HuH-7 (cell line): ENCODE results near the gene FBLIM1.
"Not testable (repeated sequence)": the region's sequence is repeated elsewhere in the genome, so short reads cannot be mapped to it uniquely, and the experiment has no call there.

ENCODE experiments used
- DNase-seq: peaks from one replicate; pipeline ENCODE4 v3.0.0; 2011; ENCODE audit warnings: low spot score

Gene FBLIM1

DNA sequence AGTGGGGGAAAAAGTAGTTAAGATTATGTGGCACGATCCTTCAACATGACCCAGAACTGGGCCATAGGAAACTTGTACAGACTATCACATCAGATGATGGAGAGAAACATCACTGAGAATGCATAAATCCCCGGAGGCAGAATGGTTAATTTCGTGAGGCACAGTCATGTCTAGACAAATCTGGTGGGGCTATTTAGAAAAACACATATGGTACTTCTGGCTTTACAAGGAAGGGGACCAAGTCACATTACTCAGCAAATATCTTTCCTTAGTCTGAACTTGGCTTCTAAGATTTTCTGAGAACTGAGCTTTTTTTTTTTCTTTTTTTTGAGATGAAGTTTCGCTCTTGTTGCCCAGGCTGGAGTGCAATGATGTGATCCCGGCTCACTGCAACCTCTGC is 58.1 kb downstream of the FBLIM1 start:
- DNase-seq = no peak

- DNase-seq = no peak
Observed at GRCh38 chr1:15820478-15820877, 61.9 kb downstream of the FBLIM1 start.

DNA sequence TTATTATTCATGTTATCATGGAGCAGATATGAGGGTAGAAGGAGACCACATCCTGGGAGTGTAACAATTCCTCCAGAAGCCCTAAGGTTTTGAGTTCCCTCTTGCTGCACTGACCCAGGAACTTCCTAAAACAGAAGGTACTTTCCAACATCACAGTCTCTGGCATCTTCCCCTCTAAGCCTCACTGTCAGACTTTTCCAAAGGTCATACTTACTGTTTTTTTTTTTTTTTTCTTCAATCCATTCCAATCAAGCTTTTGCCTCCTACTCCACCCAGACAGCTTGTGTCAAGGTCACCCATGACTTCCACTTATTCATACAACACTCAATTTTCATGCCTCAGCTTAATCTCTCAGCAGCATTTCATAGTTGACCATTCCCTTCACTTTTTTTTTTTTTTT is 67.2 kb downstream of the FBLIM1 start:
- DNase-seq = no peak

GRCh38 chr1:15826810-15827507 is 68.4 kb downstream of the FBLIM1 start:
- DNase-seq = no peak

GRCh38 chr1:15827567-15827966 is 69.0 kb downstream of the FBLIM1 start:
- not testable (repeated sequence) for DNase-seq

DNA sequence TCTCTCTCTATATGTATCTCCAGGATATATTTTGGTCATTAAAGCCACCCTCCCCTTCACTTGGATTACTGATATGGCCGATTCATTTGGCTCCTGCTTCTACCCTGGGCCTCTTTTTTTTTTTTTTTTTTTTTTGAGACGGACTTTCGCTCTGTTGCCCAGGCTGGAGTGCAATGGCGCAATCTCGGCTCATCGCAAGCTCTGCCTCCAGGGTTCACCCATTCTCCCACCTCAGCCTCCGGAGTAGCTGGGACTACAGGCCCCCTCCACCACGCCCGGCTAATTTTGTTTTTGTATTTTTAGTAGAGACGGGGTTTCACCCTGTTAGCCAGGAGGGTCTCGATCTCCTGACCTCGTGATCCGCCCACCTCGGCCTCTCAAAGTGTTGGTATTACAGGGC is 70.3 kb downstream of the FBLIM1 start:
- DNase-seq = not testable (repeated sequence)

DNA sequence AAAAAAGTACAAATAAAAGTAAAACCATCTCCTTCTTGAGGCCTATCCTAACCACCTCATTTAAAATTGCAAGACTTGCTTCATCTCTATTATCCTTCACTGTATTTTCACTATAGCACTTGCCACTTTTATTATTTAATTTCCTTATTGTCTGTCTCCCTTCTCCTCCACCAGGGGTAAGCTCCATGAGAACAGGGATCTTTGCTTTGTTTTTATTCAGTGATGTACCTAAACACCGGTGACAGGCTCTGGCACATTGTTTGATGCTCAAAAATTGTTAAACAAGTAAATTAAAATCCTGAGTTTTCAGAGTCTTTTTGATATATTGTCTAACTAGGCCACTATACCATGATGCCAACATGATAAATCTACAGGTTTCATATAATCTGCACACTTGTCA is 71.7 kb downstream of the FBLIM1 start:
- no peak for DNase-seq

DNA sequence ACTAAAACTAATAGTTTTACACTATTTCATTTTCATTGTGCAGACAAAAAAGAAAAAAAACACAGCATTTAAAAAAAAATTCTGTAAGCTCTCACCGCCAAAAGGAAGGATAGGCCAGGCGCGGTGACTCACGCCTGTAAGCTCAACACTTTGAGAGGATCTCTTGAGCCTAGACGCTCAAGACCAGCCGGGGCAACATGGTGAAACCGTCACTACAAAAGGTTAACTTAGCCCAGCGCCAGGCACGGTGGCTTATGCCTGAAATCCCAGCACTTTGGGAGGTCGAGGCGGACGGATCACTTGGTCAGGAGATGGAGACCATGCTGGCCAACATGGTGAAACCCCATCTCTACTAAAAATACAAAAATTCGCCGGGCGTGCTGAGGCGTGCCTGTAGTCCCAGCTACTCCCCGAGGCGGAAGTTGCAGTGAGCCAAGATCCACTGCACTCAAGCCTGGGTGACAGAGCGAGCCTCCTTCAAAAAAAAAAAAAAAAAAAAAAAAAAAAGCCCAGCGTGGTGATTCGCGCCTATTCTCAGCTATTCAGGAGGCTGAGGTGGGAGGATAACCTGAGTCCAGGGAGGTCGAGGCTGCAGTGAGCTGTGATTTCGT is 74.6 kb downstream of the FBLIM1 start:
- DNase-seq = no peak

DNA sequence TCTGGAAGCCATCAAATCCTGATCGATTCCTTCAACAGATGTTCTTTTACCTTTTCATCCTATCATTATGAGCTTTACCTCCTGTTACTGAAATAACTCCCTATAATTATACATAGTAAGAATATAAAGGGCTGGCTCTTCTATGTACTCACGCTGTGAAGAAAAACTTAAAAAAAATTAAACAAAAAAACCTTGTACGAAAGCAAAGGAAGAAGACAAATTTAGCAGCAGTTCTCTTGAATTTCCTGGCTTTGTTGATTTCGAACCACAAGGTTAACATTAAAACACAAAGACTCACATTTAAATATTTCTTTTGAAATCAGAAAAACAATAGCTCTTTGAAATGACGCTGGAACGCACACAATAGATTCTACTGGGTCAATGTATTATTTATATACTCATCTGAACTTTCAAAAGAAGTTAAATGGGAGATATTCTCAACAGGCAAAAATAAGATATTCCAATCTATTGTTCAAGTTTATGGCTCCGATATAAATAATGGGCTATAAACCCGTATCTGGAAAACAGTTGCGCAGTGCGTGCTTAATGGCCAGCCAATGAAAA is 75.3 kb downstream of the FBLIM1 start:
- no peak for DNase-seq

DNA sequence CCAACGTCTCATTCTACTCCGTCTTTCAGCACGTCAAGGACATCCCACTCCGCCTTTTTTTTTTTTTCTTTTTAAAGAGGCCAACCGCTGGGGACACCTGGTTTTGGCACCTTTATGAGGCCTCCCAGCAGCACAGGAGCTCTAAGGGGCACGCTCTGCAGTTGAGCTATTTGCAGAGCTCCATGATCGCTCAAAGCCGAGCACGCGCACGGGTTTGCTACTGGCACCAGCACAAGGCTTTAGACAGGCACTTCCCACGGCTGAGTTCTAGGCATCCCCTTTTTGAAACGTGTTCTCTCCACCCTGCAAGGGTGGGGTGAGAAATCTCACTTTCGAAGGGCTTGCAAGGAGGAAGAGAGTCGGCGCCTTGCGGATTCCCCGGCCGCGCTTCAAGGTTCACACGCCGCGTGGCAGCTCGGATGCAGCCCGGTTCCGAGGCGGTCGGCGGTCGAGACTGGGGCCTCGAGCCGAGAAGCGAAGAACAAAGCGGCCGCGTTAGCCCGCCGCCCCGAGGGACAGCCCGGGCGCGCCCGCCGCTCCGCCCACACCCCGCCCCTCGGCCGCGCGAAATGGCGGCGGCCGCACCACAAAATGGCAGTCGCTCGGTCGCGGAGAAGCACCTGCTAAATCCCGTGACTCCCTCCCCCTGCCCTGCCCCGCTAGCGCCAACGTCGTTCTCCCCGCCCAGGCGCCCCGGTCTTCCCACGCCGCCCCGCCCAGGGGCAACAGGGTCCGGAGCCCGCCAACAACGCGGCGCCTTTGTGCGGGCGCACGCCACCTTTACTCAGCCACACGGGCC is 76.0 kb downstream of the FBLIM1 start:
- peak; percentile 77 for DNase-seq

DNA sequence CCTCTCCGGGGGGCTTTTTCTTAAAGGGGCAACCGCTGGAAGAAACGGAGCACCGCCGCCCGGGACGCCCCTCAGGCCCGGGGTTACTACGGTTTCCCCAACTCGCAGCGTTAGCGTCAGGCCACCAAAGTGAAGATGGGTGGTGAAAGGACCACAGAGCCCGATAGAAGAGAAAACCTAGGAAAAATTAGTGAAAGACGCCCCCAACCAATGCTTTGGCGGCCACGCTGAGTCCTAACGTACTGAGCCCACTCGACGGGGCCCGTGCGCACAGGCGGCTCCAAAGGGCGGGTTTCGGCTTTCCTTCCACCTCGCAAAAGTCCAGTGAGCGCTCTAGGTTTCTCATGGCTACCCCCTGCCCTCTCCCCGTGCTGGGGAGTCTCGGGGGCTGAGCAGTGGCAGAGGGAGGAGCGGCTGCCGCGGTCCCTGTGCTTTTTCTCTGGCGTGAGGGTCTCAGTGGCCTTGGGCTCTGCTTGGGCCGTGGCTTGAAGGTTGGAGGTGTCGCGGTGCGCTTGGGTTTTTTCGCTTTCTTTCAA is 76.7 kb downstream of the FBLIM1 start:
- DNase-seq = no peak

GRCh38 chr1:15835741-15836510 is 77.3 kb downstream of the FBLIM1 start:
- DNase-seq = peak; percentile 92
